ENCODE results near the gene MRC2.

DNA sequence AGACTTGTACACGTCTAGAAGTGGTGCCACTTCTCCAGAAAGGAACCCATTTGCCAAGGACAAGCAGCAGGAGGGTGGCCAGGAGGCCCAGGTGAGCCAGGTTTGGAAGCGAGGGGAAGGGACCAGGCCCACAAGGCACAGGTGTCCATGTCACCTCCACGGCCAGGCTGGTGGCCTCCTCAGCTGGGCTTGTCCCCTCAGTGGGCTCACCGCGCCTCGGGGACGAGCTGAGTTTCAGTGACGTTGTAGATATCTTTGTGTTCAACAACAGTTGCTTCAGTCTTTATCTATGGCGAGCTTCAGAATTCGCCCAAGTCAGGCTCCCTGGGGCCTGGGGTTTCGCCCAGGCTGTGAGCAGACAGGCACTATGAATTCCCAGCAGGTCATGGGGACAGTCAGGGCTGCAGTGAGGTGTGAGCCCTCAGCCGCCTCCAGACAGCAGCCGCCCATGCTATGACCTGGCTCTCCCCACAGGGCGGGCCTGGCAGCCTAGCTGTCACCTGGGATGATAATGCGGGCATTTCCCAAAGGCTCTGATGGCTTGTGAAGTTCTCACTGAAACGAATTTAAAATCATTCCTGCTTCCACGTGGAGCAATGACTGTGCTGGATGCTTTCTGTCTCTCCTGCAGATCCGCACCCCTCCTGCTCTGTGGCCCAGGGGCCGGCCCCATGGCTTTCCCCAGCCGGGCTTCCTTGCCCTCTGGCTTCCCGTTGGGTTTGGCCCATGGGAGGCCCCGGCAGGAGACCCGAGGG, 89.5 kb downstream of the MRC2 start:
- TF ChIP-seq CBX2 (IDR thresholded peaks at IDR 0.05; ENCODE audit: borderline replicate concordance, low read depth) (no peak), BHLHE40 (IDR thresholded peaks at IDR 0.05; ENCODE audit: low read depth, low read length) (no peak), HDAC2 (IDR thresholded peaks at IDR 0.05) (no peak), RCOR1 (IDR thresholded peaks at IDR 0.05; ENCODE audit: low read depth, low read length) (no peak), SMC3 (IDR thresholded peaks at IDR 0.05) (no peak), CHD4 (IDR thresholded peaks at IDR 0.05; ENCODE audit: borderline replicate concordance) (no peak), KDM5A (IDR thresholded peaks at IDR 0.05) (no peak), CEBPB (IDR thresholded peaks at IDR 0.05) (no peak), POLR2A (IDR thresholded peaks at IDR 0.05; ENCODE audit: low read length) (no peak), ESRRA (IDR thresholded peaks at IDR 0.05; ENCODE audit: borderline replicate concordance, low read length) (no peak), JUNB (IDR thresholded peaks at IDR 0.05) (no peak)
- TF ChIP-seq, protein P1, sequence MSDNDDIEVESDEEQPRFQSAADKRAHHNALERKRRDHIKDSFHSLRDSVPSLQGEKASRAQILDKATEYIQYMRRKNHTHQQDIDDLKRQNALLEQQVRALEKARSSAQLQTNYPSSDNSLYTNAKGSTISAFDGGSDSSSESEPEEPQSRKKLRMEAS (IDR thresholded peaks at IDR 0.05): no peak
- TF ChIP-seq, protein P2, sequence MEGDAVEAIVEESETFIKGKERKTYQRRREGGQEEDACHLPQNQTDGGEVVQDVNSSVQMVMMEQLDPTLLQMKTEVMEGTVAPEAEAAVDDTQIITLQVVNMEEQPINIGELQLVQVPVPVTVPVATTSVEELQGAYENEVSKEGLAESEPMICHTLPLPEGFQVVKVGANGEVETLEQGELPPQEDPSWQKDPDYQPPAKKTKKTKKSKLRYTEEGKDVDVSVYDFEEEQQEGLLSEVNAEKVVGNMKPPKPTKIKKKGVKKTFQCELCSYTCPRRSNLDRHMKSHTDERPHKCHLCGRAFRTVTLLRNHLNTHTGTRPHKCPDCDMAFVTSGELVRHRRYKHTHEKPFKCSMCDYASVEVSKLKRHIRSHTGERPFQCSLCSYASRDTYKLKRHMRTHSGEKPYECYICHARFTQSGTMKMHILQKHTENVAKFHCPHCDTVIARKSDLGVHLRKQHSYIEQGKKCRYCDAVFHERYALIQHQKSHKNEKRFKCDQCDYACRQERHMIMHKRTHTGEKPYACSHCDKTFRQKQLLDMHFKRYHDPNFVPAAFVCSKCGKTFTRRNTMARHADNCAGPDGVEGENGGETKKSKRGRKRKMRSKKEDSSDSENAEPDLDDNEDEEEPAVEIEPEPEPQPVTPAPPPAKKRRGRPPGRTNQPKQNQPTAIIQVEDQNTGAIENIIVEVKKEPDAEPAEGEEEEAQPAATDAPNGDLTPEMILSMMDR (IDR thresholded peaks at IDR 0.05): no peak
- TF ChIP-seq, protein P3, sequence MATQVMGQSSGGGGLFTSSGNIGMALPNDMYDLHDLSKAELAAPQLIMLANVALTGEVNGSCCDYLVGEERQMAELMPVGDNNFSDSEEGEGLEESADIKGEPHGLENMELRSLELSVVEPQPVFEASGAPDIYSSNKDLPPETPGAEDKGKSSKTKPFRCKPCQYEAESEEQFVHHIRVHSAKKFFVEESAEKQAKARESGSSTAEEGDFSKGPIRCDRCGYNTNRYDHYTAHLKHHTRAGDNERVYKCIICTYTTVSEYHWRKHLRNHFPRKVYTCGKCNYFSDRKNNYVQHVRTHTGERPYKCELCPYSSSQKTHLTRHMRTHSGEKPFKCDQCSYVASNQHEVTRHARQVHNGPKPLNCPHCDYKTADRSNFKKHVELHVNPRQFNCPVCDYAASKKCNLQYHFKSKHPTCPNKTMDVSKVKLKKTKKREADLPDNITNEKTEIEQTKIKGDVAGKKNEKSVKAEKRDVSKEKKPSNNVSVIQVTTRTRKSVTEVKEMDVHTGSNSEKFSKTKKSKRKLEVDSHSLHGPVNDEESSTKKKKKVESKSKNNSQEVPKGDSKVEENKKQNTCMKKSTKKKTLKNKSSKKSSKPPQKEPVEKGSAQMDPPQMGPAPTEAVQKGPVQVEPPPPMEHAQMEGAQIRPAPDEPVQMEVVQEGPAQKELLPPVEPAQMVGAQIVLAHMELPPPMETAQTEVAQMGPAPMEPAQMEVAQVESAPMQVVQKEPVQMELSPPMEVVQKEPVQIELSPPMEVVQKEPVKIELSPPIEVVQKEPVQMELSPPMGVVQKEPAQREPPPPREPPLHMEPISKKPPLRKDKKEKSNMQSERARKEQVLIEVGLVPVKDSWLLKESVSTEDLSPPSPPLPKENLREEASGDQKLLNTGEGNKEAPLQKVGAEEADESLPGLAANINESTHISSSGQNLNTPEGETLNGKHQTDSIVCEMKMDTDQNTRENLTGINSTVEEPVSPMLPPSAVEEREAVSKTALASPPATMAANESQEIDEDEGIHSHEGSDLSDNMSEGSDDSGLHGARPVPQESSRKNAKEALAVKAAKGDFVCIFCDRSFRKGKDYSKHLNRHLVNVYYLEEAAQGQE (IDR thresholded peaks at IDR 0.05): no peak

All from A549 (cell line).